HL-60 (cell line): ENCODE results near the gene ELMO1.

Experiments
- DNase-seq, 2 experiments: peaks; one replicate each; pipeline ENCODE4 v3.0.0-alpha.2; 2010 to 2020; ENCODE audit warnings: low read depth in 1 of 2, low spot score in 1 of 2
- H3K27ac ChIP-seq: fragments of 250-450 bp; sonication (Bioruptor Pico); replicated peaks from 2 replicates; pipeline ENCODE4 v1.5.1; 2020; ENCODE audit warnings: mild to moderate bottlenecking, moderate library complexity
- H3K27me3 ChIP-seq: fragments of 250-450 bp; sonication (Bioruptor Pico); 2 replicates; pipeline ENCODE4 v1.5.1; 2021; ENCODE audit warnings: mild to moderate bottlenecking, moderate library complexity; ENCODE audit not compliant: insufficient read depth, poor library complexity, severe bottlenecking
- H3K4me3 ChIP-seq: replicated peaks from 2 replicates; pipeline ENCODE4 v1.5.1; 2011; ENCODE audit warnings: mild to moderate bottlenecking, control low read depth, low read length; ENCODE audit not compliant: insufficient read depth
- CTCF ChIP-seq: IDR thresholded peaks from one replicate; pipeline ENCODE4 v1.5.1; 2011; ENCODE audit warnings: low read length, control low read depth, inconsistent platforms; ENCODE audit not compliant: insufficient read depth
- GABPA ChIP-seq: IDR thresholded peaks from 2 replicates; pipeline ENCODE4 v1.6.1; 2012; ENCODE audit warnings: low read depth
- POLR2AphosphoS5 ChIP-seq: IDR thresholded peaks from 2 replicates; pipeline ENCODE4 v1.6.1; 2012; ENCODE audit warnings: low read depth
- REST ChIP-seq: IDR thresholded peaks from 2 replicates; pipeline ENCODE4 v1.6.1; 2012; ENCODE audit warnings: low read depth; ENCODE audit not compliant: insufficient replicate concordance
- SPI1 ChIP-seq: IDR thresholded peaks from 2 replicates; pipeline ENCODE4 v1.6.1; 2012; ENCODE audit warnings: low read depth, mild to moderate bottlenecking, borderline replicate concordance

ELMO1 gene

GRCh38 chr7:37039131-37039749, 409.4 kb downstream of the ELMO1 start:
- Histone ChIP-seq H3K27me3 (no peaks in the 10 kb centered on the region), H3K27ac (no peak overlapping the region), H3K4me3 (no peak overlapping the region)
- TF ChIP-seq SPI1: no peak
- no peak for TF ChIP-seq GABPA
- TF ChIP-seq CTCF: no peak
- no peak for TF ChIP-seq POLR2AphosphoS5
- TF ChIP-seq REST: no peak
- DNase-seq: no peak

- no peak for DNase-seq
- no peaks in the 10 kb centered on the region for H3K27me3 ChIP-seq
- no peak overlapping the region for H3K27ac ChIP-seq
- TF ChIP-seq CTCF (no peak), REST (no peak), SPI1 (no peak), POLR2AphosphoS5 (no peak)
- H3K4me3 ChIP-seq: no peak overlapping the region
These were observed 410.0 kb downstream of the ELMO1 start for GRCh38 chr7:37038706-37039105.

GRCh38 chr7:37037286-37037685, 411.4 kb downstream of the ELMO1 start:
- TF ChIP-seq POLR2AphosphoS5 (no peak), CTCF (no peak), REST (no peak), SPI1 (no peak), GABPA (no peak)
- no peak for DNase-seq
- Histone ChIP-seq H3K27me3 (no peaks in the 10 kb centered on the region), H3K4me3 (no peak overlapping the region), H3K27ac (no peak overlapping the region)
